Measurements from ENCODE around the gene CYP4V2. TPM values are rescaled to one million over a fixed set of nuclear protein-coding genes. Genes with fewer than 3 reads are reported as not detected.

Gene CYP4V2
- polyA plus RNA-seq, 1 of the 3 experiments (the other 2 are of a cell fraction), result 7.8 TPM

DNA sequence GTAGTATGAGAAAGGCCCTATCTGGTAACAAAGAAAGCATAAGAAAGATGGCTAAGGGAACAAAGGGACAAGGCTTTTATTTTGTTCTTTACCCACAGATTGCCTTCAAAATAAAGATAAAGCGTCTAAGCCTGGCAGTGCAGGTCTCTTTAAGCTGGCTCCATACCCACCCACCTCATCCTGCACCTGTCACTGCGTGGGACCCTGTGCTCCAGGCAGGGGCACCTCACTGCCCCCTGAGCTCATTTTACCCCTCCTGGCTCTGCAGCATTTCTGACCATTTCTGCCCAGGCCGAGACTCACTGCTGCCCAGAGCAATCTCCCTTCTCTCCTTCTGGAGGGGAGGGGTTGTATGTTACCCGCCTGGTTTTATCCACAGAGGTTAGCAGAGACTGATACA is 1.7 kb upstream of the CYP4V2 start:
- peaks cover 0 to 3% of the 10 kb centered on the region in 2 experiments for H3K36me3 ChIP-seq (replicated peaks in 1 of 2; ENCODE audit: control insufficient read depth in 1 of 2, insufficient read depth in 2 of 2, low read length in 1 of 2)
- ChIA-PET POLR2A (no interaction called here), CTCF (no interaction called here)
- no peaks in the 10 kb centered on the region for H3K9me3 ChIP-seq
- H3K4me3 ChIP-seq (ENCODE audit: low read depth in 2 of 2, low read length in 1 of 2), result no peak overlapping the region
- no peak overlapping the region for H3K9ac ChIP-seq
- H3F3A ChIP-seq (replicated peaks; ENCODE audit: insufficient read depth), result peaks cover 9% of the 10 kb centered on the region
- H2AFZ ChIP-seq (ENCODE audit: low read depth), result no peak overlapping the region
- TF ChIP-seq RAD21 (IDR thresholded peaks at IDR 0.05; ENCODE audit: low read length), result no peak
- TF ChIP-seq, protein P1, sequence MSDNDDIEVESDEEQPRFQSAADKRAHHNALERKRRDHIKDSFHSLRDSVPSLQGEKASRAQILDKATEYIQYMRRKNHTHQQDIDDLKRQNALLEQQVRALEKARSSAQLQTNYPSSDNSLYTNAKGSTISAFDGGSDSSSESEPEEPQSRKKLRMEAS (IDR thresholded peaks at IDR 0.05; ENCODE audit: low read depth), result no peak
- no peak for TF ChIP-seq EP300 (IDR thresholded peaks at IDR 0.05; ENCODE audit: borderline replicate concordance in 1 of 2, low read depth in 1 of 2, low read length in 1 of 2)
- TF ChIP-seq SMC3 (IDR thresholded peaks at IDR 0.05; ENCODE audit: low read depth, low read length), result no peak
- TF ChIP-seq JUND (IDR thresholded peaks at IDR 0.05), result no peak
- TF ChIP-seq YY1 (IDR thresholded peaks at IDR 0.05; ENCODE audit: low read depth), result no peak
- TF ChIP-seq GATA2 (CRISPR knock-in tag; IDR thresholded peaks at IDR 0.05), result no peak
- TF ChIP-seq ELF1 (IDR thresholded peaks at IDR 0.05), result no peak
- no peak for TF ChIP-seq RCOR1 (IDR thresholded peaks at IDR 0.05; ENCODE audit: low read length)
- TF ChIP-seq SIN3A (IDR thresholded peaks at IDR 0.05; ENCODE audit: borderline replicate concordance, low read depth, low read length), result no peak
- TF ChIP-seq NRF1 (IDR thresholded peaks at IDR 0.05; ENCODE audit: low read depth, low read length), result no peak
- TF ChIP-seq, protein P2, sequence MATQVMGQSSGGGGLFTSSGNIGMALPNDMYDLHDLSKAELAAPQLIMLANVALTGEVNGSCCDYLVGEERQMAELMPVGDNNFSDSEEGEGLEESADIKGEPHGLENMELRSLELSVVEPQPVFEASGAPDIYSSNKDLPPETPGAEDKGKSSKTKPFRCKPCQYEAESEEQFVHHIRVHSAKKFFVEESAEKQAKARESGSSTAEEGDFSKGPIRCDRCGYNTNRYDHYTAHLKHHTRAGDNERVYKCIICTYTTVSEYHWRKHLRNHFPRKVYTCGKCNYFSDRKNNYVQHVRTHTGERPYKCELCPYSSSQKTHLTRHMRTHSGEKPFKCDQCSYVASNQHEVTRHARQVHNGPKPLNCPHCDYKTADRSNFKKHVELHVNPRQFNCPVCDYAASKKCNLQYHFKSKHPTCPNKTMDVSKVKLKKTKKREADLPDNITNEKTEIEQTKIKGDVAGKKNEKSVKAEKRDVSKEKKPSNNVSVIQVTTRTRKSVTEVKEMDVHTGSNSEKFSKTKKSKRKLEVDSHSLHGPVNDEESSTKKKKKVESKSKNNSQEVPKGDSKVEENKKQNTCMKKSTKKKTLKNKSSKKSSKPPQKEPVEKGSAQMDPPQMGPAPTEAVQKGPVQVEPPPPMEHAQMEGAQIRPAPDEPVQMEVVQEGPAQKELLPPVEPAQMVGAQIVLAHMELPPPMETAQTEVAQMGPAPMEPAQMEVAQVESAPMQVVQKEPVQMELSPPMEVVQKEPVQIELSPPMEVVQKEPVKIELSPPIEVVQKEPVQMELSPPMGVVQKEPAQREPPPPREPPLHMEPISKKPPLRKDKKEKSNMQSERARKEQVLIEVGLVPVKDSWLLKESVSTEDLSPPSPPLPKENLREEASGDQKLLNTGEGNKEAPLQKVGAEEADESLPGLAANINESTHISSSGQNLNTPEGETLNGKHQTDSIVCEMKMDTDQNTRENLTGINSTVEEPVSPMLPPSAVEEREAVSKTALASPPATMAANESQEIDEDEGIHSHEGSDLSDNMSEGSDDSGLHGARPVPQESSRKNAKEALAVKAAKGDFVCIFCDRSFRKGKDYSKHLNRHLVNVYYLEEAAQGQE (IDR thresholded peaks at IDR 0.05; ENCODE audit: low read depth, low read length), result no peak
- TF ChIP-seq, protein P3, sequence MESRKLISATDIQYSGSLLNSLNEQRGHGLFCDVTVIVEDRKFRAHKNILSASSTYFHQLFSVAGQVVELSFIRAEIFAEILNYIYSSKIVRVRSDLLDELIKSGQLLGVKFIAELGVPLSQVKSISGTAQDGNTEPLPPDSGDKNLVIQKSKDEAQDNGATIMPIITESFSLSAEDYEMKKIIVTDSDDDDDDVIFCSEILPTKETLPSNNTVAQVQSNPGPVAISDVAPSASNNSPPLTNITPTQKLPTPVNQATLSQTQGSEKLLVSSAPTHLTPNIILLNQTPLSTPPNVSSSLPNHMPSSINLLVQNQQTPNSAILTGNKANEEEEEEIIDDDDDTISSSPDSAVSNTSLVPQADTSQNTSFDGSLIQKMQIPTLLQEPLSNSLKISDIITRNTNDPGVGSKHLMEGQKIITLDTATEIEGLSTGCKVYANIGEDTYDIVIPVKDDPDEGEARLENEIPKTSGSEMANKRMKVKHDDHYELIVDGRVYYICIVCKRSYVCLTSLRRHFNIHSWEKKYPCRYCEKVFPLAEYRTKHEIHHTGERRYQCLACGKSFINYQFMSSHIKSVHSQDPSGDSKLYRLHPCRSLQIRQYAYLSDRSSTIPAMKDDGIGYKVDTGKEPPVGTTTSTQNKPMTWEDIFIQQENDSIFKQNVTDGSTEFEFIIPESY (IDR thresholded peaks at IDR 0.05; ENCODE audit: borderline replicate concordance, low read depth), result no peak
- TF ChIP-seq NFIC (IDR thresholded peaks at IDR 0.05; ENCODE audit: borderline replicate concordance), result no peak
- no peak for TF ChIP-seq POLR2AphosphoS5 (IDR thresholded peaks at IDR 0.05; ENCODE audit: low read depth, low read length)
- TF ChIP-seq, protein P4, sequence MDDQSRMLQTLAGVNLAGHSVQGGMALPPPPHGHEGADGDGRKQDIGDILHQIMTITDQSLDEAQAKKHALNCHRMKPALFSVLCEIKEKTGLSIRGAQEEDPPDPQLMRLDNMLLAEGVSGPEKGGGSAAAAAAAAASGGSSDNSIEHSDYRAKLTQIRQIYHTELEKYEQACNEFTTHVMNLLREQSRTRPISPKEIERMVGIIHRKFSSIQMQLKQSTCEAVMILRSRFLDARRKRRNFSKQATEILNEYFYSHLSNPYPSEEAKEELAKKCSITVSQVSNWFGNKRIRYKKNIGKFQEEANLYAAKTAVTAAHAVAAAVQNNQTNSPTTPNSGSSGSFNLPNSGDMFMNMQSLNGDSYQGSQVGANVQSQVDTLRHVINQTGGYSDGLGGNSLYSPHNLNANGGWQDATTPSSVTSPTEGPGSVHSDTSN (IDR thresholded peaks at IDR 0.05), result no peak
- no peaks in the 10 kb centered on the region for H3K9me2 ChIP-seq
- no peak overlapping the region; a peak in 1 of 4 replicates for H3K27ac ChIP-seq (ENCODE audit: low read depth in 2 of 2, low read length in 1 of 2)
- no peaks in the 10 kb centered on the region for H3K27me3 ChIP-seq (ENCODE audit: insufficient read depth)
- no peaks in the 10 kb centered on the region for H4K20me1 ChIP-seq (ENCODE audit: insufficient read depth)
- H3K79me2 ChIP-seq (ENCODE audit: insufficient read depth), result peaks cover 23% of the 10 kb centered on the region
- DNase-seq, result no peak
- WGBS (ENCODE audit: low lambda C conversion rate), result 97% methylated on average over 4 of the region's 4 CpGs
- peaks cover 0 to 8% of the 10 kb centered on the region in 2 experiments; a peak in 3 of 4 replicates for H3K4me1 ChIP-seq (ENCODE audit: control insufficient read depth in 1 of 2, insufficient read depth in 2 of 2, low read depth in 1 of 2, low read length in 1 of 2)
- H3K4me2 ChIP-seq, result no peak overlapping the region

All from SK-N-SH (cell line).